Body of pancreas (tissue), 4 donors: ENCODE results near the gene TIMM17B.

ENCODE experiments used
- POLR2A ChIP-seq, 3 donors: fragments of 450-650 bp; IDR thresholded peaks; one replicate each; pipeline ENCODE4 v1.6.1; 2016; ENCODE audit warnings: antibody characterized with exemption in 3 of 3, mild to moderate bottlenecking in 2 of 3
- TF ChIP-seq, protein P1 (sequence below), 7 experiments: fragments of 450-650 bp in 4 of 7; fragments of 200-600 bp in 3 of 7; sonication (generic) in 3 of 7; IDR thresholded peaks; one replicate each; pipeline ENCODE4 v1.5.1; 2016 to 2019; ENCODE audit warnings: antibody characterized with exemption in 7 of 7

DNA sequence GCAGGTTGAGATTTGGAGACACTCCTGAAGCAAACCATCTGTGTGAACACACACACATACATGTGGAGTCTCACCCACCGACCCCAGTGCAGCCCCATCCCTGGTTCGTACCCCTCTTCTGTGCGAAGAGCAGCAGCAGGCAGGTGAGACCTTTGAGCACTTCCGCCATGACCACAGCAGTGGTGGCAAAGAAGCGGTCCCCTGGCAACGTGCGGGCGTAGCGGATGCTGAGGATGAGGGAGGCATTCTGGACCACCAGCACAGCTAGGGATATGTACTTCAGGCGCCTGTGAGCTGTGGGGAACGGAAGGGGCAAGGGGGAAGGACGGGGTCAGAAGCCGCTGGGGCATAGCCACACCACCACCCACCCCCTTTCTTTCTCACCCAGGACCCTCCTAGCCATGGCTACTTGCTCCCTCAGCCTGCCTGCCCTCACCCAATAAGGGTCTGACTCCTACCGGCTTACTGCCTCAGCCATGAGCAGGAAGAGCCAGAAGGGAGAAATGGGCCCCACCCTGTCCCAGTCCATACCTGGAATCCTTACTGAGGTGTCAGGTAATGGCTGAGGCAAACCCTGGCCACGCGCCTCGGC lies 12.2 kb upstream of the TIMM17B start:
- TF ChIP-seq, protein P1, sequence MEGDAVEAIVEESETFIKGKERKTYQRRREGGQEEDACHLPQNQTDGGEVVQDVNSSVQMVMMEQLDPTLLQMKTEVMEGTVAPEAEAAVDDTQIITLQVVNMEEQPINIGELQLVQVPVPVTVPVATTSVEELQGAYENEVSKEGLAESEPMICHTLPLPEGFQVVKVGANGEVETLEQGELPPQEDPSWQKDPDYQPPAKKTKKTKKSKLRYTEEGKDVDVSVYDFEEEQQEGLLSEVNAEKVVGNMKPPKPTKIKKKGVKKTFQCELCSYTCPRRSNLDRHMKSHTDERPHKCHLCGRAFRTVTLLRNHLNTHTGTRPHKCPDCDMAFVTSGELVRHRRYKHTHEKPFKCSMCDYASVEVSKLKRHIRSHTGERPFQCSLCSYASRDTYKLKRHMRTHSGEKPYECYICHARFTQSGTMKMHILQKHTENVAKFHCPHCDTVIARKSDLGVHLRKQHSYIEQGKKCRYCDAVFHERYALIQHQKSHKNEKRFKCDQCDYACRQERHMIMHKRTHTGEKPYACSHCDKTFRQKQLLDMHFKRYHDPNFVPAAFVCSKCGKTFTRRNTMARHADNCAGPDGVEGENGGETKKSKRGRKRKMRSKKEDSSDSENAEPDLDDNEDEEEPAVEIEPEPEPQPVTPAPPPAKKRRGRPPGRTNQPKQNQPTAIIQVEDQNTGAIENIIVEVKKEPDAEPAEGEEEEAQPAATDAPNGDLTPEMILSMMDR (IDR thresholded peaks at IDR 0.05): no peak
- TF ChIP-seq POLR2A (IDR thresholded peaks at IDR 0.05): no peak
